ENCODE data around the gene DLGAP1. TPM values are rescaled to one million over a fixed set of nuclear protein-coding genes. Genes with fewer than 3 reads are reported as not detected.
"Not testable (repeated sequence)": the region's sequence is repeated elsewhere in the genome, so short reads cannot be mapped to it uniquely, and the experiment has no call there.

The DLGAP1 gene
- total RNA-seq, 1 experiment from 2014 or later = 10.1 TPM

GRCh38 chr18:3479978-3480509 lies 975.1 kb downstream of the DLGAP1 start:
- Histone ChIP-seq H3K27me3 (ENCODE audit: control insufficient read depth, insufficient read depth, low read length) (no peaks in the 10 kb centered on the region), H3K36me3 (replicated peaks; ENCODE audit: control insufficient read depth, insufficient read depth, low read length) (no peaks in the 10 kb centered on the region), H3K4me3 (ENCODE audit: insufficient read depth, low read depth, low read length) (no peak overlapping the region)
- DNase-seq = no peak

GRCh38 chr18:3478262-3478978 lies 976.7 kb downstream of the DLGAP1 start:
- H3K27me3 ChIP-seq (ENCODE audit: control insufficient read depth, insufficient read depth, low read length) = no peaks in the 10 kb centered on the region

GRCh38 chr18:3472681-3473544 lies 982.2 kb downstream of the DLGAP1 start:
- Histone ChIP-seq H3K36me3 (replicated peaks; ENCODE audit: control insufficient read depth, insufficient read depth, low read length) (no peaks in the 10 kb centered on the region), H3K4me3 (ENCODE audit: insufficient read depth, low read depth, low read length) (no peak overlapping the region), H3K27me3 (ENCODE audit: control insufficient read depth, insufficient read depth, low read length) (no peaks in the 10 kb centered on the region)
- DNase-seq = no peak

More at GRCh38 chr18:3478262-3478978, 976.7 kb downstream of the DLGAP1 start:
- Histone ChIP-seq H3K36me3 (replicated peaks; ENCODE audit: control insufficient read depth, insufficient read depth, low read length) (no peaks in the 10 kb centered on the region), H3K4me3 (ENCODE audit: insufficient read depth, low read depth, low read length) (no peak overlapping the region)
- DNase-seq = no peak

GRCh38 chr18:3472121-3472520 lies 983.0 kb downstream of the DLGAP1 start:
- DNase-seq; H3K27me3 ChIP-seq (ENCODE audit: control insufficient read depth, insufficient read depth, low read length); H3K4me3 ChIP-seq (ENCODE audit: insufficient read depth, low read depth, low read length); H3K36me3 ChIP-seq (replicated peaks; ENCODE audit: control insufficient read depth, insufficient read depth, low read length): not testable (repeated sequence)

- DNase-seq = no peak
- H3K4me3 ChIP-seq (ENCODE audit: insufficient read depth, low read depth, low read length) = no peak overlapping the region
- H3K27me3 ChIP-seq (ENCODE audit: control insufficient read depth, insufficient read depth, low read length) = no peaks in the 10 kb centered on the region
- no peaks in the 10 kb centered on the region for H3K36me3 ChIP-seq (replicated peaks; ENCODE audit: control insufficient read depth, insufficient read depth, low read length)
These were observed 983.9 kb downstream of the DLGAP1 start for GRCh38 chr18:3471141-3471648.

- no peaks in the 10 kb centered on the region for H3K36me3 ChIP-seq (replicated peaks; ENCODE audit: control insufficient read depth, insufficient read depth, low read length)
- H3K4me3 ChIP-seq (ENCODE audit: insufficient read depth, low read depth, low read length) = no peak overlapping the region
- H3K27me3 ChIP-seq (ENCODE audit: control insufficient read depth, insufficient read depth, low read length) = no peaks in the 10 kb centered on the region
- no peak for DNase-seq
These were observed 986.3 kb downstream of the DLGAP1 start for GRCh38 chr18:3468833-3469232.

GRCh38 chr18:3468066-3468705 lies 986.9 kb downstream of the DLGAP1 start:
- no peaks in the 10 kb centered on the region for H3K27me3 ChIP-seq (ENCODE audit: control insufficient read depth, insufficient read depth, low read length)
- no peak for DNase-seq
- no peaks in the 10 kb centered on the region for H3K36me3 ChIP-seq (replicated peaks; ENCODE audit: control insufficient read depth, insufficient read depth, low read length)
- no peak overlapping the region for H3K4me3 ChIP-seq (ENCODE audit: insufficient read depth, low read depth, low read length)

- H3K4me3 ChIP-seq (ENCODE audit: insufficient read depth, low read depth, low read length) = no peak overlapping the region
- H3K36me3 ChIP-seq (replicated peaks; ENCODE audit: control insufficient read depth, insufficient read depth, low read length) = 0 out of 2 replicates have a peak, but pooled peaks cover 1% of the 10 kb centered on the region
- peak; percentile 34 for DNase-seq
- H3K27me3 ChIP-seq (ENCODE audit: control insufficient read depth, insufficient read depth, low read length) = no peaks in the 10 kb centered on the region
These were observed 988.2 kb downstream of the DLGAP1 start for GRCh38 chr18:3466872-3467271.

GRCh38 chr18:3466045-3466444 lies 989.1 kb downstream of the DLGAP1 start:
- H3K27me3 ChIP-seq (ENCODE audit: control insufficient read depth, insufficient read depth, low read length) = no peaks in the 10 kb centered on the region
- peak; percentile 33 for DNase-seq
- H3K36me3 ChIP-seq (replicated peaks; ENCODE audit: control insufficient read depth, insufficient read depth, low read length) = 0 out of 2 replicates have a peak, but pooled peaks cover 2% of the 10 kb centered on the region
- no peak overlapping the region for H3K4me3 ChIP-seq (ENCODE audit: insufficient read depth, low read depth, low read length)

- no peak overlapping the region for H3K4me3 ChIP-seq (ENCODE audit: insufficient read depth, low read depth, low read length)
- peaks cover 8% of the 10 kb centered on the region for H3K36me3 ChIP-seq (replicated peaks; ENCODE audit: control insufficient read depth, insufficient read depth, low read length)
These were observed 992.1 kb downstream of the DLGAP1 start for GRCh38 chr18:3463051-3463450.

GRCh38 chr18:3461704-3462103 lies 993.4 kb downstream of the DLGAP1 start:
- peaks cover 21% of the 10 kb centered on the region for H3K36me3 ChIP-seq (replicated peaks; ENCODE audit: control insufficient read depth, insufficient read depth, low read length)
- no peak for DNase-seq
- no peak overlapping the region for H3K4me3 ChIP-seq (ENCODE audit: insufficient read depth, low read depth, low read length)
- no peaks in the 10 kb centered on the region for H3K27me3 ChIP-seq (ENCODE audit: control insufficient read depth, insufficient read depth, low read length)

More at GRCh38 chr18:3463051-3463450, 992.1 kb downstream of the DLGAP1 start:
- no peak for DNase-seq
- no peaks in the 10 kb centered on the region for H3K27me3 ChIP-seq (ENCODE audit: control insufficient read depth, insufficient read depth, low read length)

GRCh38 chr18:3460823-3461398 lies 994.2 kb downstream of the DLGAP1 start:
- Histone ChIP-seq H3K36me3 (replicated peaks; ENCODE audit: control insufficient read depth, insufficient read depth, low read length) (peaks cover 27% of the 10 kb centered on the region), H3K27me3 (ENCODE audit: control insufficient read depth, insufficient read depth, low read length) (no peaks in the 10 kb centered on the region), H3K4me3 (ENCODE audit: insufficient read depth, low read depth, low read length) (no peak overlapping the region)
- no peak for DNase-seq

- H3K27me3 ChIP-seq (ENCODE audit: control insufficient read depth, insufficient read depth, low read length) = no peaks in the 10 kb centered on the region
- H3K4me3 ChIP-seq (ENCODE audit: insufficient read depth, low read depth, low read length) = no peak overlapping the region
- peaks cover 27% of the 10 kb centered on the region for H3K36me3 ChIP-seq (replicated peaks; ENCODE audit: control insufficient read depth, insufficient read depth, low read length)
- no peak for DNase-seq
These were observed 995.9 kb downstream of the DLGAP1 start for GRCh38 chr18:3458952-3459853.

Measured in H7 (cell line).